ENCODE measurements around the gene MED27. TPM values are rescaled to one million over a fixed set of nuclear protein-coding genes. Genes with fewer than 3 reads are reported as not detected.

The MED27 gene
- total RNA-seq, 1 experiment from 2014 or later: 30.4 TPM

- H3K9me3 Mint-ChIP-seq (ENCODE audit: unreplicated experiment): no peaks in the 10 kb centered on the region
- no peaks in the 10 kb centered on the region for H3K9me3 ChIP-seq
- no peak overlapping the region for H3K27ac Mint-ChIP-seq (ENCODE audit: unreplicated experiment)
- intact Hi-C loops (cut with micrococcal nuclease; ENCODE audit: unreplicated experiment): no loop called here
- no peak overlapping the region for H3K4me3 Mint-ChIP-seq (ENCODE audit: unreplicated experiment)
- H3K36me3 ChIP-seq (ENCODE audit: control insufficient read depth, insufficient read depth, low read length): no peaks in the 10 kb centered on the region; the same call in 1 of the 2 replicates
- no TSS peak for BruUV-seq (replicated peaks)
- H3K27me3 Mint-ChIP-seq (ENCODE audit: insufficient read depth, unreplicated experiment): no peaks in the 10 kb centered on the region
- H3K36me3 Mint-ChIP-seq (ENCODE audit: insufficient read depth, unreplicated experiment): no peaks in the 10 kb centered on the region
- POLR2A ChIA-PET: no interaction called here
- H3K4me1 ChIP-seq: peaks cover 15% of the 10 kb centered on the region
- no peak overlapping the region for H3K4me3 ChIP-seq (ENCODE audit: low read depth, low read length)
- CTCF ChIA-PET: no interaction called here
- no peak for TF ChIP-seq CTCF (IDR thresholded peaks at IDR 0.05; ENCODE audit: insufficient read depth in 1 of 2, low read depth in 1 of 2, low read length in 1 of 2, severe bottlenecking in 1 of 2, unreplicated experiment in 1 of 2)
- no peaks in the 10 kb centered on the region for H3K27me3 ChIP-seq (replicated peaks; ENCODE audit: control insufficient read depth, insufficient read depth, low read length)
- DNase-seq: no peak
- H3K4me1 Mint-ChIP-seq (ENCODE audit: low read depth, unreplicated experiment): peaks cover 14% of the 10 kb centered on the region
Observed at GRCh38 chr9:132035679-132036078, 44.0 kb downstream of the MED27 start.

GRCh38 chr9:132032238-132032950 is 47.3 kb downstream of the MED27 start:
- peaks cover 16% of the 10 kb centered on the region for H3K4me1 ChIP-seq
- TF ChIP-seq CTCF (IDR thresholded peaks at IDR 0.05; ENCODE audit: insufficient read depth in 1 of 2, low read depth in 1 of 2, low read length in 1 of 2, severe bottlenecking in 1 of 2, unreplicated experiment in 1 of 2): no peak
- no peak for DNase-seq
- no peaks in the 10 kb centered on the region for H3K27me3 ChIP-seq (replicated peaks; ENCODE audit: control insufficient read depth, insufficient read depth, low read length)
- Mint-ChIP-seq H3K4me1 (ENCODE audit: low read depth, unreplicated experiment) (peaks cover 33% of the 10 kb centered on the region), H3K27me3 (ENCODE audit: insufficient read depth, unreplicated experiment) (no peaks in the 10 kb centered on the region), H3K9me3 (ENCODE audit: unreplicated experiment) (no peaks in the 10 kb centered on the region), H3K27ac (ENCODE audit: unreplicated experiment) (no peak overlapping the region), H3K36me3 (ENCODE audit: insufficient read depth, unreplicated experiment) (no peaks in the 10 kb centered on the region), H3K4me3 (ENCODE audit: unreplicated experiment) (no peak overlapping the region)
- POLR2A ChIA-PET: interaction anchor here (0.5 kb wide), 1 partner anchor 45 kb away, joined by 3 read pairs; no protein-coding TSS in a partner anchor
- H3K36me3 ChIP-seq (ENCODE audit: control insufficient read depth, insufficient read depth, low read length): no peaks in the 10 kb centered on the region; the same call in 1 of the 2 replicates
- CTCF ChIA-PET: no interaction called here
- no TSS peak for BruUV-seq (replicated peaks)
- H3K9me3 ChIP-seq: no peaks in the 10 kb centered on the region
- intact Hi-C loops (cut with micrococcal nuclease; ENCODE audit: unreplicated experiment): no loop called here
- H3K4me3 ChIP-seq (ENCODE audit: low read depth, low read length): no peak overlapping the region

- Mint-ChIP-seq H3K4me1 (ENCODE audit: low read depth, unreplicated experiment) (peaks cover 35% of the 10 kb centered on the region), H3K4me3 (ENCODE audit: unreplicated experiment) (no peak overlapping the region)
- POLR2A ChIA-PET: interaction anchor here (0.5 kb wide), 1 partner anchor 46 kb away, joined by 3 read pairs; no protein-coding TSS in a partner anchor
Observed at GRCh38 chr9:132031467-132032237, 48.0 kb downstream of the MED27 start.

More at GRCh38 chr9:132031467-132032237, 48.0 kb downstream of the MED27 start:
- no peak overlapping the region for H3K27ac Mint-ChIP-seq (ENCODE audit: unreplicated experiment)
- intact Hi-C loops (cut with micrococcal nuclease; ENCODE audit: unreplicated experiment): no loop called here
- no TSS peak for BruUV-seq (replicated peaks)
- no peaks in the 10 kb centered on the region for H3K27me3 Mint-ChIP-seq (ENCODE audit: insufficient read depth, unreplicated experiment)
- Histone ChIP-seq H3K4me3 (ENCODE audit: low read depth, low read length) (no peak overlapping the region), H3K36me3 (ENCODE audit: control insufficient read depth, insufficient read depth, low read length) (no peaks in the 10 kb centered on the region; the same call in 1 of the 2 replicates), H3K27me3 (replicated peaks; ENCODE audit: control insufficient read depth, insufficient read depth, low read length) (no peaks in the 10 kb centered on the region), H3K4me1 (peaks cover 23% of the 10 kb centered on the region), H3K9me3 (no peaks in the 10 kb centered on the region)
- TF ChIP-seq CTCF (IDR thresholded peaks at IDR 0.05; ENCODE audit: insufficient read depth in 1 of 2, low read depth in 1 of 2, low read length in 1 of 2, severe bottlenecking in 1 of 2, unreplicated experiment in 1 of 2): no peak
- no peaks in the 10 kb centered on the region for H3K36me3 Mint-ChIP-seq (ENCODE audit: insufficient read depth, unreplicated experiment)
- DNase-seq: no peak
- no peaks in the 10 kb centered on the region for H3K9me3 Mint-ChIP-seq (ENCODE audit: unreplicated experiment)
- CTCF ChIA-PET: no interaction called here
